ENCODE data around the gene ATR. TPM values are rescaled to one million over a fixed set of nuclear protein-coding genes. Genes with fewer than 3 reads are reported as not detected.

Gene ATR
- total RNA-seq, 1 donor: 37.6 TPM

DNA sequence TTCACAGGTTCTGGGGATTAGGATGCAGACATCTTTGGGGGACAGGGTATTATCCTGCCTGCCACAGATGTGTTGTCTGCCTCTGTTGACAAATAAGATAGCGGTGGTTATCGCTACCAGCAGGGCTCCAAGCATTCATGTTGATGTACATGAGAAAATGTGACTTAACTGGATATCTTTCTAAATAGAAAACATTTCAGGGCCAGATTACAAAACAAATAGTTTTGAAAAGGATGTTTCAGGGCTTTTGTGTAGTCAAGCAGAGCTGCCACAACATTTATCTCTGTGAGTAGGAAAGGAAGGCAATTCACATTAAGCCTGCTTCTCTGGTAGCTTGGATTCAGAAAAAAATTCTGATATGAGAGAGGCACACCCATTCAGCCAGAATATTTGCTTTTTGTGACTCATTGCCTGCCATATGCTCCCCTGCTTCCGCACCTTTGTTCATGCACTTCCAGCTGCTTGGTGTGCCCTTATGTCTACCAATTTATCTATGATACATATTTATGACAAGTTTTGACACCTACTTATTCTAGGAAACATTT is 40.5 kb upstream of the ATR start:
- peak; percentile 35 for DNase-seq (ENCODE audit: low read depth)
- TF ChIP-seq, protein P1, sequence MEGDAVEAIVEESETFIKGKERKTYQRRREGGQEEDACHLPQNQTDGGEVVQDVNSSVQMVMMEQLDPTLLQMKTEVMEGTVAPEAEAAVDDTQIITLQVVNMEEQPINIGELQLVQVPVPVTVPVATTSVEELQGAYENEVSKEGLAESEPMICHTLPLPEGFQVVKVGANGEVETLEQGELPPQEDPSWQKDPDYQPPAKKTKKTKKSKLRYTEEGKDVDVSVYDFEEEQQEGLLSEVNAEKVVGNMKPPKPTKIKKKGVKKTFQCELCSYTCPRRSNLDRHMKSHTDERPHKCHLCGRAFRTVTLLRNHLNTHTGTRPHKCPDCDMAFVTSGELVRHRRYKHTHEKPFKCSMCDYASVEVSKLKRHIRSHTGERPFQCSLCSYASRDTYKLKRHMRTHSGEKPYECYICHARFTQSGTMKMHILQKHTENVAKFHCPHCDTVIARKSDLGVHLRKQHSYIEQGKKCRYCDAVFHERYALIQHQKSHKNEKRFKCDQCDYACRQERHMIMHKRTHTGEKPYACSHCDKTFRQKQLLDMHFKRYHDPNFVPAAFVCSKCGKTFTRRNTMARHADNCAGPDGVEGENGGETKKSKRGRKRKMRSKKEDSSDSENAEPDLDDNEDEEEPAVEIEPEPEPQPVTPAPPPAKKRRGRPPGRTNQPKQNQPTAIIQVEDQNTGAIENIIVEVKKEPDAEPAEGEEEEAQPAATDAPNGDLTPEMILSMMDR (IDR thresholded peaks at IDR 0.05; ENCODE audit: insufficient read depth, low read length): no peak
- H3K4me3 ChIP-seq (ENCODE audit: low read depth, low read length): no peak overlapping the region

DNA sequence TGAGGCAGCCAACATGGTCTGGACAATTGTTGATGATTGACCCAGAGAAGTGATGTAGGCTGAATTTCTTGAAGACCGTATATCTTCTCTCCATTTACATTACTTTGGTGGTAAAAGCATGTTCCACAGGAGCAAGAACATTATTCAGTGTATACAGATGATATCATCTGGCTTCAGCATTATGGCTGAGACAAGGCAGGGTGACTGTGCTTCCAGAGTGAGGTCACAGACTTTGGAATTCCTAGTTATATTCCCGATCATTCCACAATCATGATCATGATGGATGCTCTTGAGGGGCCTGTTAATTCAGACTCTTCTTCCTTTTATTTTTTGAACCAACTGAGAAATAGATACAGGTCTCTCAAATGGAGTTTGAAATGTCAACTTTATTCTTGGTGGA is 36.6 kb upstream of the ATR start:
- no peak overlapping the region for H3K4me3 ChIP-seq (ENCODE audit: low read depth, low read length)
- DNase-seq (ENCODE audit: low read depth): no peak
- TF ChIP-seq, protein P1 (IDR thresholded peaks at IDR 0.05; ENCODE audit: insufficient read depth, low read length): no peak

DNA sequence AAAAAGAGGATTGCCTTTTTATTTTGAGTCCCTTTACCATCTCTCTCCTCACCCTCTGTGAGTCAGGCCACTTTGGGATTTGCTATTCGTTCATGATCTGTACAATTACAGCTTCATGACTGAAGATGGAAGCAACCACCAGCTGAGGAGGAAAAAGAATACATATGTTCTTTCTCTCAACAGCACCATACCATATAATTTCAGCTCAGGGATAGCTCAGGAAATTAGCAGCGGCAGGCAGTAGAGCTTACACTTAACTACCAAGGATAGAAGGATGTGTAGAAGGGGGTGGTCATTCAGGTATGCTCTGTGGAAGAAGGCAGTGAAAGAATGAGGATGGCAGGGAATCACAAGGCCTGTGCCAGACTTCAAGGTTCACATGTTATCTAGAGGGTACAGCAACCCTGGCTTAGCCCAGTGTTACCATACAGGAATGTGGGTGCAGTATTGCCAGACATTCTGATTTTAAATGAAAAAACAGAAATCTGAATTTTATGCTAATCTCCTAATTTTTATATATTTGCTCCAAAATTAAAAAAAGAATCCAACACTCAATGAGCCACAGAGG is 35.6 kb upstream of the ATR start:
- TF ChIP-seq, protein P1 (IDR thresholded peaks at IDR 0.05; ENCODE audit: insufficient read depth, low read length): no peak
- no peak for DNase-seq (ENCODE audit: low read depth)
- no peak overlapping the region for H3K4me3 ChIP-seq (ENCODE audit: low read depth, low read length)

DNA sequence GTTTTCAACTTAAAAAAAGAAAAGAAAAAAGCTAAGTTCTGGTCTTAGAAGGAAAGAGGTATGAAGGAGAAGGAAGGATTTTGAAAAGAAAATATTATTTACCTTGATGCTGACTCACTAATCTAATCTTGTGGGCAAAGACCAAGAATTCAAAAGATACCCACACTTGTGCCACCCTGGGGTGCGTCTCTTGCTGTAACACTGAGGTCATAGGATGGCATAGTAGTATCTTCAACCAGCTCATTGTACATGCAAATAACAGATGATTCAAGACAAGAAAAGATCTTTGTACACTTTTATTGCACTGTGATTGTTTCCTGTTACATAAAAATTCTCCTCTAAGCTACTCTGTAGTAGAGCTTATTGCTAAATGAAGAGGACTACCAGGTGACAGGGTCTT is 35.0 kb upstream of the ATR start:
- TF ChIP-seq, protein P1 (IDR thresholded peaks at IDR 0.05; ENCODE audit: insufficient read depth, low read length): no peak
- no peak for DNase-seq (ENCODE audit: low read depth)
- H3K4me3 ChIP-seq (ENCODE audit: low read depth, low read length): no peak overlapping the region

DNA sequence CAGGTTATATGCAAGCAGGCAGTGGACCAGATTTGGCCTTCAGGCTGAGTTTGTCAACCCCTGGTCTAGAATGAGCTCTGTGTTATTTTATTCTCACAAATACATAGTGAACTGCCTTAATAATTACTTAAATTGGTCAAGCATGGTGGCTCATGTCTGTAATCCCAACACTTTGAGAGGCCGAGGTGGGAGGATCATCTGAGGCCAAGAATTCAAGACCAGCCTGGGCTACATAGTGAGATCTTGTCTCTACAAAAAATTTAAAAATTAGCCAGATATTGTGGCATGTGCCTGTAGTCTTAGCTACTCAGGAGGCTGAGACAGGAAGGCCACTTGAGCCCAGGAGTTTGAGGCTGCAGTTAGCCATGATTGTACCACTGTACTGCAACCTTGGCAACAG is 32.7 kb upstream of the ATR start:
- DNase-seq (ENCODE audit: low read depth): no peak

DNA sequence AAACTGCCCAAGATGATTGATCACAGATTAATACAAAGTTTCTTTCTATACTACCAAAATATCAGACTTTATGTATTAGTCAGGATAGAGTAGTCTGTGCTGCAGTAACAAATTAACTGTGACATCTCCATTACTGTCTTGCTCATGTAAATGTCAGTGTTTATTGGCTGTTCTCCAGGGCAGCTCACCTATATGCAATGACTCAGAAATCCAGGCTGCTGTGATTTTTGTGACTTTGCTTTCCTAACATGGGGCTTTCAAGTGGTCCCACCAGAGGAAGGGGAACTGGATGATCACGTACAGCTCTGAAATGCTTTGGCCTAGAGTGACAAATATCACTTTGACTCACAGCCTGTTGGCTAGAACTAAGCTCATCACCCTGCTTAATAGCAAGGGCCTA is 30.6 kb upstream of the ATR start:
- no peak overlapping the region for H3K4me3 ChIP-seq (ENCODE audit: low read depth, low read length)
- DNase-seq (ENCODE audit: low read depth): no peak
- TF ChIP-seq, protein P1 (IDR thresholded peaks at IDR 0.05; ENCODE audit: insufficient read depth, low read length): no peak

More for the DNA sequence above, 32.7 kb upstream of the ATR start:
- H3K4me3 ChIP-seq (ENCODE audit: low read depth, low read length): no peak overlapping the region
- TF ChIP-seq, protein P1 (IDR thresholded peaks at IDR 0.05; ENCODE audit: insufficient read depth, low read length): no peak

DNA sequence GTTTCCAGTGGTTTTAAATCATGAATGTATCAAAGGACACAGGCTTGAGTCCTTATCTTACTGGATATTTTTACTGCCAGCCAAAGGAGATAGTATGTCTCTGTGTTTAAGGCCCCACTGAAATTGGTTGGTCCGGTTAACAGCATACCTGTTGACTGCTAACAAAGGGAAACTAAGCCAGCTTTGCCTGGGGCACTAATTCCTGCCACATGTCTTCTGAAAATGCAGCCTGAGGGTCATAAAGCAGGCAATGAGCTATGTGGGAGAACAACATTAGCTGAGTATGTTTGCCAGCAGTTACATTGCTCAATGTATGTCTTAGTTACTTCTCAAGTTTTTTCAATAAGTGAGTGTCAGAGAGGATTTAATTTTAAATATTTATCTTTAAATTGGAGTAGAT is 30.1 kb upstream of the ATR start:
- no peak overlapping the region for H3K4me3 ChIP-seq (ENCODE audit: low read depth, low read length)
- DNase-seq (ENCODE audit: low read depth): no peak
- TF ChIP-seq, protein P1 (IDR thresholded peaks at IDR 0.05; ENCODE audit: insufficient read depth, low read length): no peak
